ENCODE measurements around the gene DUSP1.
"Not testable (repeated sequence)": the region's sequence is repeated elsewhere in the genome, so short reads cannot be mapped to it uniquely, and the experiment has no call there.

DUSP1 gene

DNA sequence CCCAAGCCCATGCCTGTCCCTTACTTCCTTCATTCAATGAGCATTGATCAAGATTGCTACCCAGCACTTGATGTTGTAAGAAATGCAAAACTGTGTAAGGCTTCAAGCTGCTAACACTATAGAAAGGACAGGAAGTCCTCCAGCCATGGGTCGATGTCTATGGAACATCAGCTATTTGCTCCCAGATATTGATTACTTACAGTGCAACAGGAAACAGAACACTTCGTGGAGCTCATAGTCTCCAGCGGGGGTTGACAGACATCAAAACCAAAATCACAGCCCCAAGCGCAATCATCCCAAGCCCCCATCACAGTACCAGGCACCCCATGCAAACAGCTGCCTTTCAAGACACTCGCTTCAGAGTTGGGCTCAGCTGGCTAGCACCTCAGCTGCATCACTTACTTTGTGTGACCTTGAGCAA lies 26.8 kb upstream of the DUSP1 start:
- DNase-seq (ENCODE audit: low read depth): no peak

DNA sequence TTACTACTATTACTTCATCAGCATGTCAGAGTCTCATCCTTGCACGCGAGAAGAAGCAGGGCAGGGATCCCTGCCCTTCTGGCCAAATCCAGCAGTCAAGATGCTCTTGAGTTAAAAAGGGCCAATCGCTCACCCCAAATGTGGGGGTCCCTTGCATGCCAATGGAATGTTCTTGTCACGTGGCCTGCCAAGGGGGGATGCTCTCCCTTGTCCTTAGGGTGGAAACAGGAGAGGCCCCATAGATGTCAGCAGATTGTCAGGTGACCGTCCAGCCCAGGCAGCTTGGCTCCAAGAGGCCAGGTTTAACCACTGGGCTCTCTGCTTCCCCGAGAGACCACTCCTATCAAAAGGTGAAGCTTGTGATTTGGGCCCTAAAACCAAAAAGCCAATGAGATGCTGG lies 25.3 kb upstream of the DUSP1 start:
- no peak for DNase-seq (ENCODE audit: low read depth)

DNA sequence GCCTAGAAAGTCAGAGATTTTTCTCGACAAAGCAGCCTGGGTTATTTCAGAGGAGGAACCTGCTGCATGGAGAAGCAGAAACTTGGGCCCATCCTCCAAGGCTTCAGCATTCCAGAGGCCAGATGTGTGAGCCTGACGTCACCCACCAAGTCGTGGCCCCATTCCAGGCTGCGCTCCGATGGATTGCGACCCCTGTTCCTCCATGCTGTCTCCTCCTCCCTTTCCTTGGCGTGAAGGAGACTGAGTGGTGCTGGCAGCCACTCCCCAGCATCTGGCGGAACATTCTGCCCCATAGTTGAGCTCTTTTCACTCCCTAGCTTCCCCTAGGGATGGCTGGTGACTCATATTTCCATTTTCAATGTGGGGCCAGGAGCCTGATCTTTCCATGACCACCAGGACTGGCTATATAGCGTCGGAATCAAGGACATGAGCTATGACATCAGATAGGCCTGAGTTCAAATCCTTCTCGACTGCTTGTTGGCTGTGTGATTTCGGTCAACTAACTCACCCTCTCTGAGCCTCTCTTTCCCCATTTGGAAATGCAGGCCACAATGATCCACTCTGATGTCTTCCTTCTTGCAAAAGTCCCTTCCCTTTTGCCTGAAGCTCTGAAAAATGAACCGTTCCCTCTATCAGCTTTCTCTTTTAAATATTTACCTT lies 24.5 kb upstream of the DUSP1 start:
- no peak for DNase-seq (ENCODE audit: low read depth)

DNA sequence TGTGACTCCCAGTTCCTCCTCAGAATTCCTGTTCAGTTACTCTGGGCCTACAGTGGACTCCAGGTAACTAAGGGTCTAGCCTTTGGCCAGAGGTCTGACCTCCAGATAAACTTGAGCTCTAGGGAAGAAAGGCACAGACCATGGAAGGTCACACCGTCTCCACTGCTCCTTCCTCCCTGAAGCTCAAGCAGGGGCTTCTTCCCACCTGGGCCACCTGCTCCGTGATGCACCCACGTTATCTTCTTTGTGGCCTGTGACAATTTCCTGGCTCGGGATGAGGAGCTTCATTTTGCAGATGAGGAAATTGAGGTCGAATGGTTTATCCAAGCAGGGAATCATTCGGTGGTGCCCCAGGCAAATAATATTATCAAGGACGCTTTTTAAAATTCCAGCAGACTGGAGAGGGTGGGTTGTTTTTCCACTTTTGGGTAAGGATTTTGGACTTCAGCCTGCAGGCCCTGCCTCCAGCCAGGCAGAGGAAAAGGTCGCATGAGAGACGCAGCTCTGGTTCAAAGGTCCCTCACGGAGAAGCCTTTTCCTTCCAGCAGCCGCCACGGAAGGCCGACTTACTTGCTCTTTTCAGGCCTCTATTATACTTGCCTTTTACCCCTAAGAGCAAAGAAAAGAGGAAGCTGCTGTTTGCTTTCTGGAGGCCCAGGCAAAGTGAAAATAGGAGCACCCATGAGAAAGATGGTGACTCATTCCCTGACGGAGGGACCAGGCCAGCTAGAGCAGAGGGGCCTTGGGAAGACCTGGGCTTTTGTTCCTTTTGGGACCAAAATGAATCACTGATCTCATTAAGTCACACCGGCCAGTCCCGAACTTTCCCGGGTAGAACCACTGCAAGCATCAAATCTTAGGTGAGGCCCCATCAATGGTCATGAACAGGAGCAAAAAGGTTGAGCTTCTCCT lies 22.8 kb upstream of the DUSP1 start:
- DNase-seq (ENCODE audit: low read depth): no peak

DNA sequence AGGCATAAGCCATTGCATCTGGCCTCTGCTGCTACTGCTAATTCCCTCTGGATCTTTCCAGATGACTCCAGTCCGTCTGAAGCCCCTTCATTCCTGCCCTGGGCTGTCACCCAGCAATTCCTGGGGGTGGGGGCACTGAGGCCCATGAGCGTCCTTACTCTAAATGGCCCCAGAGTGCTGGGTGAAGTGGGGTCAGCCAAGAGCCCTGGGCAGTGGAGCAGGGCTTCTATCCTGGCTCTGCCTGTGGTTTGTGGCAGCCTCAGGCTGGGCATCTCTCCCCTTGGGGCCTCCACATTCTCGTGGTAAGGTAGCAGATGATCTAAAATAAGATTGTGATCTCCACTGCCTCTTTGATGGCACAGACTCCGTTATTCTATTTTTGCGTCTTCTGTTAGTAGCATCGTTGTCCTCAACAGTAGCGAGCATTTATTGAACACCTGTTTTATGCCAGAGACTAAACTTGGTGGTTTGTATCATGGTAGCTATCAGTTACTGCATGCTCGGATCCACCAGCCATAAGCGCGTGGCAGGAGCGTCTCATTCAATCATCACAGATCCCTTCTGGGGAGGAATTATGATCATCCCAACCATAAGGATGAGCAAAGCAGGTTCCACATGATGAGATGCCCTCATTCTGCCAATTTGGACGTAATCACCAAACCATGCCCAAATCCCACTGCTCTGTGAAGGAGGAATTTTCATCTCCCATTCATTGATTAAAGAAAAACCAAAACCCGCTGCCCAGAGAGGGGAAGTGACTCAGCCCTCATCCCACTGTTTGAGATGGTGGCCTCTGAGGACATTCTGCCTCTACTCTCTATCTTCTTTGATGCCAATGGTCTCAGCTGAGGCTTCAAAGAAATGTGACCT lies 21.9 kb upstream of the DUSP1 start:
- no peak for DNase-seq (ENCODE audit: low read depth)

DNA sequence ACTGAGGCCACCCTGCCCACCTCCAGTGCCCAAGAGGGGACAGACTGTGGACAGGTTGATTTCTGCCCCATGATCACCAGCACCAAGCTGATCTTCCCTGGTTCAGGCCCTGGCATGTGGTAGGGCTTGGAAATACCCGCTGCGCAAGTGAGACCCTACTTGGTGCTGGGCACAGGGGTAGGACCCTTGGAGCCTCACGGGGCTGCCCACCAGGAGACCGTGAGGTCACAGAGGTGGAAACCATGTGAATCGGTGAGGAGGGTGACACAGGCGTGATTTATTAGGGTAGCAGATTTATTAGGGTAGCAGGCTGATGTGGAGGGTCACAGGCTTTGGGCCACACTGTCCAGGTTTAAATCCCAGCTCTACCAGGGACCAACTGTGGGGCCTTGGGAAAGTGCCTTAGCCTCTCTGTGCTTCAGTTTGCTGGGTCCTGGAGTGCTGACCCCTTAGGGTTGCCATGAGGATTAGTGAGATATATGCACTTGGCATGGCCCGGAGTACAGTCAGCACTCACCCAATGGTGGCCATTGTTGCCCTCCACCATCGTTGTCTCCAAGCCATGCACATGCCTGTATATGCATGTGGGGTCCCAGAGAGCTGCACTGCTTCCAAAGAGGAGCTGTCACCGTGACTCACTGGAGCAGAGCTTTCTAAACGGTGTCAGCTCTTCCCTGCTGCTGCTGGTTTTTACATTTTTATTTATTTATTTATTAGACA lies 20.9 kb upstream of the DUSP1 start:
- DNase-seq (ENCODE audit: low read depth): no peak

DNA sequence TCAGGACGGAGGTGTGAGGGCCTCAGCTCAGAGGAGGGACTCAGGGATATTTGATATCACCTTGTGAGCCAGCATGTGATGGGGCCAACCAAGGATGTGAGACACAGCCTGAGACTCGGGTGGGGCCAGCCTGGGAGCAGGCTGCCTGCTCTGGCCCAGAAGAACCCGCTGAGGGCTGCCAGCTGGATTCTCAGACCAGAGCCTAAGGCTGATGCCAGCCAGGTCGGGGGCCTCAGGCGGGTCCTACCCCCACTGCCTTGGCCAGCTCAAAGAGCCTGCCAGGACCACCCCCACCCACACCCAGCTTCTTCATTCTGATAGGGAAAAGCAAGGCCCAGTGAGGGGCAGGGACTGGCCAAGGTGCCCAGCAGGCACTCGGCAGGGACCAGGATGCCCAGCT lies 20.3 kb upstream of the DUSP1 start:
- DNase-seq (ENCODE audit: low read depth): no peak

DNA sequence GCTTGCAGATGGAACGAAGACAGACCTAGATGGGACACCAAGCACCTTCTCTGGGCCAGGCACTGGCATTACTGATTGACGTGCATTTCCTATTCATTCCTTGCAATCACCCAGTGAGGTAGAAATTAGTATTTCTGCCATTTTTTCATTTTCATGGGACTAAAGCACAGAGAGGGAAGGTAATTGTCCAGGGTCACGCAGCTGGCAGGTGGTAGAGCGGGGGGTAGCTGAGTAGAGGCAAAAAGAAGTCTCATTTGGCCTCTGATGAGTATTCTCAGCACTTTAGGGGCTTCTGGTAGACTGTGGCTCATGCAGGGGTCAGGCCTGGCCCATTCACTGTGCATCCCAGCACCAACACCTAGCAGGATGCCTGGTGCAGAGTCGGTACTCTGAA lies 19.5 kb upstream of the DUSP1 start:
- no peak for DNase-seq (ENCODE audit: low read depth)

DNA sequence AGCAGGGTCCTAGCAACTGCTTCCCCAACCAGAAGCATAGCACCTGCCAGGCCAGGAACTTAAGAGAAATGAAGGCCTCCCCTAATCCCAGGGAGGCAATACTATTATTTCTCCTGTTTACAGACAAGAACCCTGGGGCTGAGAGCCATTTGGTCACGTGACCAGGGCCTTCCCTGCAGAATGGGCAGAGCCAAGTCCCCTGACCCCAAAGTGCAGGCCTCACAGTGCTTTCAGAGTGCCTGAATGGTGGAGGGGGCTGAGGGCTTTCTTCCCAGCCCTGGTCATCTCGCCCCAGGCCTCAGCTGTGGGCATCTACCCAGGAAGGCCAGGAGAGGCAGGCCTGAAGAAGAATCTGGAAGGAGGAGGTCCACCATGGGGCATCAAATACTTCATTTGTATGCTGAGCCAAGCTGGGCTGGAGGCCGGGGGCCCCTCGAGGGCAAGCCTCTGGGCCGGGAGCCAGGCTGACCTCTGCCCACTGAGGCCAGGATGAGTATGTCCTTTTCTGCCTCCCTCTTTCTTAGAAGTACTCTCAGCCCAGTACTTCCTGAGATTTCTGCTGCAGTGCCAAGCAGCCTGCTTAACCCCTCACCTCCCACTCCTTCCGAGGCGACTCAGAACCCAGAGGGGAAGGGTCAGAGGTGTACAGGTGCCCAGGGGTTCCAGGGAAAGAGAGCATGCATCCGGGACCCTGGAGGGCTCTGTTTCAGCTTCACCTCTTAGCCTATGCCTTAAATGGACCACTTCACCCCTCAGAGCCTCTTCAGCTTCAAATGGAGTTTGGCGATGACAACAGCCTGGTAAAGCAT lies 18.9 kb upstream of the DUSP1 start:
- no peak for DNase-seq (ENCODE audit: low read depth)

DNA sequence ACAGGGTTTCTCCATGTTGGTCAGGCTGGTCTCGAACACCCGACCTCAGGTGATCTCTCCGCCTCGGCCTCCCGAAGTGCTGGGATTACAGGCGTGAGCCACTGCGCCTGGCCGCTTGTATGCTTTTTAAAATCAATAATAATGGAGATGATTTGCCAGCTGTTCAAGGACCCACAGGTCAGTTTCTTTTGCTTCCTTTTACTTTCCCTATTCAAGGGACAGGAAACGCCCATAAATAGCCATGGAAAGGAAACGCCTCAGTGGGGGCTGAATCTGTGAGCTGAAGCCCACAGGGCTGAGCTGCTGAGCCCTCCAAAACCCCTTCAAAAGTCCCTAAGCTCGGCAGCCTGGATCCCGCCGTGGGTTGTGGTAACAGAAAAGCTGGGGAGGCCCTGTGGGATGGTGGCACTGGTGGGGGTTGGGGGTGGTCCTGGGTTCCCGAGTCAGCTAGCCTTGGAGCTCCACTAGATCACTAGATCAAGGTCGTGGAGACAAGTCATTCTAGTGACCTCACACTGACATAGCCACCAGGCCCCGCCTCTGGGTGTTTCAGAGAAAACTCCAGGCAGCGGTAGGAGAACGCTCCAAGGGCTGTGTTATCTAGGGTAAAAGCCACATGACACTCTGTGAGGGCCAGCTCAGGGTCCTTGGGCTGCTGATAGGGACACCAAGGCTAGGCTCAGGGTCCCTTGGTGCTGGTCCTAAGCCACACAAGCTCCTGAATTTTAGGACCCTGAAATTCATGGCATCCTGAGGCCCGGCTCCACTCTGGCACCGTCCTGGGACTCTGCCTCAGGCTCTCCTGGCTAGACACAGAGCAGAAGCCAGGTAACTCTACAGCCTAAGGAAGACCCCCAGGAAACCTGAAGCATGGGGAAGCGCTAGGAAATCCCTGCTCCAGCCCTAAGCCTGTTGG lies 18.0 kb upstream of the DUSP1 start:
- DNase-seq (ENCODE audit: low read depth): no peak

DNA sequence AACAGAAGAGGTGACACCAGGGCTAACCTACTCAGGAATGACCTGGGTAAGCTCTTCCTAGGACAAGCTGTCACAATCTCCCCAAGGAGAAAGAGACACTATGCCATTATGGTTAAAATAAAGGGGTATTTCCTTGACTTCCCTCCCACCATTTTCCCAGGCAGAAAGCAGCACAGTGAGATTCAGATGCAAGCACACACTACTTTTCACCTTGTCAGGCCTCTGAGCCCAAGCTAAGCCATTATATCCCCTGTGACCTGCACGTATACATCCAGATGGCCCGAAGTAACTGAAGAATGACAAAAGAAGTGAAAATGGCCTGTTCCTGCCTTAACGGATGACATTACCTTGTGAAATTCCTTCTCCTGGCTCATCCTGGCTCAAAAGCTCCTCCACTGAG lies 16.5 kb upstream of the DUSP1 start:
- DNase-seq (ENCODE audit: low read depth): not testable (repeated sequence)

DNA sequence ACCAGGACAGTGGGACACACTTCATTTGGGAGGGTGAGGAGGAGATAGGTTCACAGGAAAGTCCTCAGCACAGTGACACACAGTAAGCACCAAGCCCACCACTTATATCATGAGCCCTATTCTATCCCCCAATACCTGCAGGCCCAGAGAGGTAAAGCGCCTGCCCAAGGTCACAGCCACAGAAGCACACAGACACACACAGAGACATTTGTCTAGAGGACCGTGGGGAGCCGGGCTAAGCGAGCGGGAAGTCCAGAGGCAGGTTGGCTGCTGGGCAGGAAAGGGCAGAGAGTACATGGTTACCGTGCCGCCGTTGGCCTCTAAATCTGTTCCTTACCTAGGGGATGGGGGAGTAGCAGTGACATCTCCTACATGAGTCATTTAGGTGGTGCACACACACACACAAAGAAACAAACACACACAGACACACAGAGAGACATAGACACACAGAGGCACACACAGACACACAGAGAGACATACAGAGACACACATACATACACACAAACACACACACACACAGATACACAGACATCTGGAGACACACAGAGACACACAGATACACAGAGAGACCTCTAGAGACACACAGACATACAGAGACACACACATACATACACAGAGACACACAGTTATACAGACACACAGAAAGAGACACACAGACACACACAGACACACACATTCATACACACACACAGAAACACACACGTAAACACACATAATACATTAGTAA lies 15.9 kb upstream of the DUSP1 start:
- DNase-seq (ENCODE audit: low read depth): no peak

DNA sequence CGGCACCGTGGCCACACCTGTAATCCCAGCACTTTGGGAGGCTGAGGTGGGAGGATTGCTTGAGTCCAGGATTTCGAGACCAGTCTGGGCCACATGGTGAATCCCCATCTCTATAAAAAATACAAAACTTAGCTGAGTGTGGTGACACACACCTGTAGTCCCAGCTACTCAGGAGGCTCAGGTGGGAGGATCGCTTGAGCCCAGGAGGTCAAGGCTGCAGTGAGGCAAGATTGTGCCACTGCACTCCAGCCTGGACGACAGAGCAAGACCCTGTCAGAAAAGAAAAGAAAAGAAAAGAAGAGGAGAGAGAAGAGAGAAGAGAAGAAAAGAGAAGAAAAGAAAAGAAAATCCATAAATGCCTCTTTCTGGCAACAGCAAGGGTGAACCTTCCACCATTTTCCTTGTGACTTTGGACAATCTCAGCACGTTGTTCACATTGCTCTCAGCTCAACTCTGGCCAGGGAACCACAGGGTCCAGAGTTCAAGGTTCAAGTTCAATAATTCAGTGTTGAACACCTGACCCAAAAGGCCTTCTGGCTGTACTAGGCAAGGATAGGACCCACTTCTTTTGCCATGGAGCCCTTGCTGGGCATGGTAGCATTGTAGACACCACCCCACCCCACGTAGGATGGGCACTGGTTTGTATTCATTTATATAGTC lies 14.6 kb upstream of the DUSP1 start:
- DNase-seq (ENCODE audit: low read depth): no peak

DNA sequence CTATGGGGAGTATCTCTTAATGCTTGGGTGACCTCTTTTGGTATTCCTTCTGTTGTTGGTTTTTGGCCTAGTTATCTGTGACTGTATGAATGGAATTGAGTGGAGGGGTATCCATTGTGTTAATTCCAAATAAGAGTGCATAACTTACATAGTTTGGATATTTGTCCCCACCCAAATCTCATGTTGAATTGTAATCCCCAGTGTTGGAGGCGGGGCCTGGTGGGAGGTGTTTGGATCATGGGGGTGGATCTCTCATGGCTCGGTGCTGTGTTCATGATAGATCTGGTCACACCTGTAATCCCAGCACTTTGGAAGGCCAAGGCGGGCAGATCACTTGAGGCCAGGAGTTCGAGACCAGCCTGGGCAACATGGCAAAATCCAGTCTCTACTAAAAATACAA lies 13.2 kb upstream of the DUSP1 start:
- DNase-seq (ENCODE audit: low read depth): not testable (repeated sequence)

DNA sequence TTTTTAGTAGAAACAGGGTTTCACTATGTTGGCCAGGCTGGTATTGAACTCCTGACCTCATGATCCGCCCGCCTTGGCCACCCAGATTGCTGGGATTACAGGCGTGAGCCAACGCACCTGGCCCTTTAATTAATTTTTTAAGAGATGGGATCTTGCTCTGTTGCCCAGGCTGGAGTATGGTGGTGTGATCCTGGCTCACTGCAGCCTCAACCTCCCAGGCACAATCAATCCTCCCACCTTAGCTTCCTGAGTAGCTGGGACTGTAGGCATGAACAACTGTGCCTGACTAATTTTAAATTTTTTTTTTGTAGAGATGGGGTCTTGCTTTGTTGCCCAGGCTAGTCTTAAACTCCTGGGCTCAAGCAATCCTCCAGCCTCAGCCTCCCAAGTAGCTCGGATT lies 12.3 kb upstream of the DUSP1 start:
- DNase-seq (ENCODE audit: low read depth): not testable (repeated sequence)

DNA sequence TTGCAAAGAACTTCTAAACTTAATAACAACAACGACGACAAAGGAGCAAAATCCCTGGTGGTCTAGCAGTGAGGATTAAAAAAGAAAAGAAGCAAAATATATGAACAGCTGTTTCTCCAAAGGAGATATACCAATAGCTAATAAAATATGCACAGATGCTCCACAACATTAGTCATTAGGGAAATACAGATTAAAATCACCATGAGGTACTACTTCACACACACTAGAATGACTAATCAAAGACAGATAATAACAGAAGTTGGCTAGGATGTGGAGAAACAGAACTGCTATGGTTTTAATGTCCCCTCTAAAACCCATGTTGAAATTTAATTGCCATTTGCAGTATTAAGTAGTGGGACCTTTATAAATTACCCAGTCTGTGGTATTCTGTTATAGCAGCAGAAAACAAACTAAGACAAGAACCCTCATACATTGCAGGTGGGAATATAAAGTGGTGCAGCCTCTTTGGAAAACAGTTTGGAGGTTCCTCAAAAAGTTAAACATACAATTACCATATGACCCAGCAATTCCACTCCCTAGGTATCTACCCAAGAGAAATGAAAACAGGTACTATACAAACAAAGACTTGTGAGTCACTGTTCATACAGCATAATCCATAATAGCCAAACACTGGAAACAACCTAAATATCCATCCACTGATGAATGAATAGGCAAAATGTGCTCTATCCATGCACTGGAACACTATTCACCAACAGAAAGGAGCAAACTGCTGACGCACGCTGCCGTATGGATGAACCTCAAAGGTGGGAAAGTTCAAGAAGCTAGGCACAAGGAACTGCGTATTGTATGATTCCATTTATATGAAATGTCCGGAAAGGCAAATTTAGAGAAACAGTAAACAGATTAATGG lies 11.4 kb upstream of the DUSP1 start:
- no peak for DNase-seq (ENCODE audit: low read depth)

DNA sequence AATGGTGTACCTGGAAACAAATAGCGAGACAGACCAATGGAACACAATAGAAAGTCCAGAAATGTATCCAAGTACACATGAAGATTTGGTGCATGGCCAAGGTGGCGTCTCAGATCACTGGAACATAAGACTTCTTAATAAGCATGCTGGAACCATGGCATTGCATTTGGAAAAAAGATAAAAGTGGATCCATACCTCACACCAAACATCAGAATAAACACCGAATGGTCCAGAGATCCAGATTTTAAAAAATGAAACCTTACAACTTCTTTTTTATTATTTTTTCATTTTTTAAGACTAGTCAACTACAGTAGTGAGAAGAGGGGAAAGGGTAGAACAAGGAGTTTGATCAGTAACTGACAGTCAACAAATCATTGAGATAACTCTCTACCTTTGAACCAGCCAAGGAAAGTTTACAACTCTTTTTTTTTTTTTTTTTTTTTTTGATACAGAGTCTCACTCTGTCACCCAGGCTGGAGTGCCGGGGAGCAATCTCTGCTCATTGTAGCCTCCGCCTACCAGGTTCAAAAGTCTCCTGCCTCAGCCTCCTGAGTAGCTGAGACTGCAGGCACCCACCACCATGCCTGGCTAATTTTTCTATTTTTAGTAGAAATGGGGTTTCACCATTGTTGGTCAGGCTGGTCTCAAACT lies 8.8 kb upstream of the DUSP1 start:
- DNase-seq (ENCODE audit: low read depth): no peak
